Measurements from ENCODE around the gene FAM32A. TPM values are rescaled to one million over a fixed set of nuclear protein-coding genes. Genes with fewer than 3 reads are reported as not detected.

The FAM32A gene
- total RNA-seq, 1 donor from 2014 or later: 84.4 TPM

GRCh38 chr19:16207063-16207462 lies 21.9 kb downstream of the FAM32A start:
- no peak for TF ChIP-seq CTCF (conservative IDR thresholded peaks at IDR 0.05)
- Mint-ChIP-seq H3K9me3 (no peaks in the 10 kb centered on the region), H3K4me1 (no peaks in the 10 kb centered on the region), H3K36me3 (ENCODE audit: low read depth) (peaks cover 17% of the 10 kb centered on the region), H3K27me3 (ENCODE audit: low read depth) (no peaks in the 10 kb centered on the region), H3K27ac (ENCODE audit: unreplicated experiment) (peak overlapping the region; percentile 69), H3K4me3 (peak overlapping the region; percentile 24)
- no peak for DNase-seq (ENCODE audit: low read depth, low spot score)

- no peak for DNase-seq (ENCODE audit: low read depth, low spot score)
- peaks cover 22% of the 10 kb centered on the region for H3K36me3 Mint-ChIP-seq (ENCODE audit: low read depth)
- no peak overlapping the region for H3K4me3 Mint-ChIP-seq
- H3K27ac Mint-ChIP-seq (ENCODE audit: unreplicated experiment): no peak overlapping the region
- H3K27me3 Mint-ChIP-seq (ENCODE audit: low read depth): no peaks in the 10 kb centered on the region
- H3K4me1 Mint-ChIP-seq: no peaks in the 10 kb centered on the region
- no peak for TF ChIP-seq CTCF (conservative IDR thresholded peaks at IDR 0.05)
- no peaks in the 10 kb centered on the region for H3K9me3 Mint-ChIP-seq
Observed at GRCh38 chr19:16207490-16208025, 22.3 kb downstream of the FAM32A start.

- Mint-ChIP-seq H3K4me3 (no peak overlapping the region), H3K9me3 (no peaks in the 10 kb centered on the region), H3K27ac (ENCODE audit: unreplicated experiment) (no peak overlapping the region), H3K36me3 (ENCODE audit: low read depth) (peaks cover 26% of the 10 kb centered on the region), H3K4me1 (no peaks in the 10 kb centered on the region), H3K27me3 (ENCODE audit: low read depth) (no peaks in the 10 kb centered on the region)
- DNase-seq (ENCODE audit: low read depth, low spot score): no peak
- no peak for TF ChIP-seq CTCF (conservative IDR thresholded peaks at IDR 0.05)
Observed at GRCh38 chr19:16208064-16208759, 23.0 kb downstream of the FAM32A start.

GRCh38 chr19:16208847-16209665 lies 23.8 kb downstream of the FAM32A start:
- no peaks in the 10 kb centered on the region for H3K27me3 Mint-ChIP-seq (ENCODE audit: low read depth)
- H3K4me3 Mint-ChIP-seq: no peak overlapping the region
- DNase-seq (ENCODE audit: low read depth, low spot score): no peak
- H3K36me3 Mint-ChIP-seq (ENCODE audit: low read depth): peaks cover 28% of the 10 kb centered on the region
- TF ChIP-seq CTCF (conservative IDR thresholded peaks at IDR 0.05): no peak
- no peaks in the 10 kb centered on the region for H3K9me3 Mint-ChIP-seq
- peak overlapping the region; percentile 57 for H3K27ac Mint-ChIP-seq (ENCODE audit: unreplicated experiment)
- no peaks in the 10 kb centered on the region for H3K4me1 Mint-ChIP-seq

- no peak overlapping the region for H3K27ac Mint-ChIP-seq (ENCODE audit: unreplicated experiment)
- peaks cover 28% of the 10 kb centered on the region for H3K36me3 Mint-ChIP-seq (ENCODE audit: low read depth)
- no peak for DNase-seq (ENCODE audit: low read depth, low spot score)
- H3K9me3 Mint-ChIP-seq: no peaks in the 10 kb centered on the region
- TF ChIP-seq CTCF (conservative IDR thresholded peaks at IDR 0.05): no peak
- H3K27me3 Mint-ChIP-seq (ENCODE audit: low read depth): no peaks in the 10 kb centered on the region
- H3K4me1 Mint-ChIP-seq: no peaks in the 10 kb centered on the region
- no peak overlapping the region for H3K4me3 Mint-ChIP-seq
Observed at GRCh38 chr19:16210168-16210567, 25.0 kb downstream of the FAM32A start.

All from neural crest cell (in vitro differentiated cells).